Measurements from ENCODE around the gene RESF1.
"Not testable (repeated sequence)": the region's sequence is repeated elsewhere in the genome, so short reads cannot be mapped to it uniquely, and the experiment has no call there.

DNA sequence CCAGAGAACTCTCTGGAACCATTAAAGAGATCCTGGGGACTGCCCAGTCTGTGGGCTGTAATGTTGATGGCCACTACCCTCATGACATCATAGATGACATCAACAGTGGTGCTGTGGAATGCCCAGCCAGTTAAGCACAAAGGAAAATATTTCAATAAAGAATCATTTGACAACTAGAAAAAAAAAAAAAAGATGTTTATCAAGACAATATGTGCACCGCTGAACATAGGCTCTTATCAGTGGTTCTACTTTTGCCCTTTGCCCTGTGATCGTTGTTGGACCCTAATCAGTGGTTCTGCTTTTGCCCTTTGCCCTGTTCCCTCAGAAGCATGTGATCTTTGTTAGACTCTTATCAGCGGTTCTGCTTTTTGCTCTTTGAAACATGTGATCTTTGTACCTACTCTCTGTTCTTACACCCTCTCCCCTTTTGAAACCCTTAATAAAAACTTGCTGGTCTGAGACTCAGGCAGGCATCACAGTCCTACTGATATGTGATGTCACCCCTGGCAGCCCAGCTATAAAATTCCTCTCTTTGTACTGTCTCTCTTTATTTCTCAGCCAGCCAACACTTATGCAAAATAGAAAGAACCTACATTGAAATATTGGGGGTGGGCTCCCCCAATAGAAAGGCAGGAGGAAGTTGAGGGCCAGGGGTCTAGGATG lies 10.4 kb upstream of the RESF1 start:
- TF ChIP-seq, protein P1, sequence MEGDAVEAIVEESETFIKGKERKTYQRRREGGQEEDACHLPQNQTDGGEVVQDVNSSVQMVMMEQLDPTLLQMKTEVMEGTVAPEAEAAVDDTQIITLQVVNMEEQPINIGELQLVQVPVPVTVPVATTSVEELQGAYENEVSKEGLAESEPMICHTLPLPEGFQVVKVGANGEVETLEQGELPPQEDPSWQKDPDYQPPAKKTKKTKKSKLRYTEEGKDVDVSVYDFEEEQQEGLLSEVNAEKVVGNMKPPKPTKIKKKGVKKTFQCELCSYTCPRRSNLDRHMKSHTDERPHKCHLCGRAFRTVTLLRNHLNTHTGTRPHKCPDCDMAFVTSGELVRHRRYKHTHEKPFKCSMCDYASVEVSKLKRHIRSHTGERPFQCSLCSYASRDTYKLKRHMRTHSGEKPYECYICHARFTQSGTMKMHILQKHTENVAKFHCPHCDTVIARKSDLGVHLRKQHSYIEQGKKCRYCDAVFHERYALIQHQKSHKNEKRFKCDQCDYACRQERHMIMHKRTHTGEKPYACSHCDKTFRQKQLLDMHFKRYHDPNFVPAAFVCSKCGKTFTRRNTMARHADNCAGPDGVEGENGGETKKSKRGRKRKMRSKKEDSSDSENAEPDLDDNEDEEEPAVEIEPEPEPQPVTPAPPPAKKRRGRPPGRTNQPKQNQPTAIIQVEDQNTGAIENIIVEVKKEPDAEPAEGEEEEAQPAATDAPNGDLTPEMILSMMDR (CRISPR knock-in tag; IDR thresholded peaks at IDR 0.05) = not testable (repeated sequence)
- TF ChIP-seq SMC3 (IDR thresholded peaks at IDR 0.05; ENCODE audit: low read length); ZFP37 (CRISPR knock-in tag; IDR thresholded peaks at IDR 0.05; ENCODE audit: borderline replicate concordance); SP2 (CRISPR knock-in tag; IDR thresholded peaks at IDR 0.05); ATRX (CRISPR knock-in tag; IDR thresholded peaks at IDR 0.05; ENCODE audit: borderline replicate concordance); FOSL1 (CRISPR knock-in tag; IDR thresholded peaks at IDR 0.05; ENCODE audit: borderline replicate concordance); POLR2A (IDR thresholded peaks at IDR 0.05; ENCODE audit: insufficient read depth in 1 of 2, low read depth in 2 of 2, low read length in 2 of 2); KAT7 (CRISPR knock-in tag; IDR thresholded peaks at IDR 0.05; ENCODE audit: borderline replicate concordance); FLYWCH1 (CRISPR knock-in tag; IDR thresholded peaks at IDR 0.05); POLR2AphosphoS5 (IDR thresholded peaks at IDR 0.05; ENCODE audit: low read depth, low read length); POLR2AphosphoS2 (IDR thresholded peaks at IDR 0.05; ENCODE audit: low read depth, low read length); ZSCAN5A (CRISPR knock-in tag; IDR thresholded peaks at IDR 0.05; ENCODE audit: borderline replicate concordance): not testable (repeated sequence)
- TF ChIP-seq, protein P2, sequence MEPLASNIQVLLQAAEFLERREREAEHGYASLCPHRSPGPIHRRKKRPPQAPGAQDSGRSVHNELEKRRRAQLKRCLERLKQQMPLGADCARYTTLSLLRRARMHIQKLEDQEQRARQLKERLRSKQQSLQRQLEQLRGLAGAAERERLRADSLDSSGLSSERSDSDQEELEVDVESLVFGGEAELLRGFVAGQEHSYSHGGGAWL (CRISPR knock-in tag; IDR thresholded peaks at IDR 0.05) = not testable (repeated sequence)
- peak; percentile 60; the same call in 1 of the 2 replicates for TF ChIP-seq TARDBP (CRISPR knock-in tag; IDR thresholded peaks at IDR 0.05)
